Gastroesophageal sphincter (tissue), 3 donors: ENCODE results near the gene EML1.

ENCODE experiments used
- CTCF ChIP-seq, 4 experiments: fragments of 200-600 bp in 2 of 4; fragments of 450-650 bp in 2 of 4; sonication (generic) in 1 of 4; IDR thresholded peaks; one replicate each; pipeline ENCODE4 v1.5.1; 2017 to 2019; ENCODE audit warnings: antibody characterized with exemption in 4 of 4, mild to moderate bottlenecking in 2 of 4, moderate library complexity in 2 of 4
- POLR2A ChIP-seq, 2 donors: fragments of 450-650 bp; IDR thresholded peaks; one replicate each; pipeline ENCODE4 v1.6.1; 2017; ENCODE audit warnings: antibody characterized with exemption in 2 of 2, mild to moderate bottlenecking in 2 of 2, moderate library complexity in 1 of 2

- no peak for TF ChIP-seq CTCF (IDR thresholded peaks at IDR 0.05)
- no peak for TF ChIP-seq POLR2A (IDR thresholded peaks at IDR 0.05)
These were observed 59.4 kb downstream of the EML1 start for GRCh38 chr14:99852578-99852977.
